ENCODE measurements around the gene RAB4B. TPM values are rescaled to one million over a fixed set of nuclear protein-coding genes. Genes with fewer than 3 reads are reported as not detected.

RAB4B gene
- total and polyA plus RNA-seq, 2 donors (not counting 1 experiment from before 2014, with no cell fraction given): 10.6 to 12.8 TPM

GRCh38 chr19:40800339-40800996 lies 22.4 kb downstream of the RAB4B start:
- Histone ChIP-seq H4K20me1 (ENCODE audit: control insufficient read depth, extremely low read depth, insufficient read depth, low read length) (peaks cover 4% of the 10 kb centered on the region), H3K27ac (ENCODE audit: insufficient read depth, low read length) (peak overlapping the region; percentile 67), H3K79me2 (ENCODE audit: control insufficient read depth, insufficient read depth, low read length) (peaks cover 60% of the 10 kb centered on the region), H3K4me2 (ENCODE audit: extremely low read depth, insufficient read depth, low read length) (peak overlapping the region; percentile 92), H3K27me3 (ENCODE audit: control insufficient read depth, insufficient read depth, low read length) (no peaks in the 10 kb centered on the region), H3K36me3 (ENCODE audit: control insufficient read depth, insufficient read depth, low read length) (peaks cover 22% of the 10 kb centered on the region), H3K9ac (ENCODE audit: insufficient read depth, low read length) (no peak overlapping the region), H3K4me3 (replicated peaks in 1 of 4; ENCODE audit: control extremely low read depth in 1 of 4, insufficient read depth in 1 of 4, low read depth in 3 of 4, low read length in 4 of 4) (peak overlapping the region; percentile 71 to 83 (median 80)), H3K9me3 (ENCODE audit: control insufficient read depth, insufficient read depth, low read depth, low read length) (no peaks in the 10 kb centered on the region), H3K4me1 (ENCODE audit: control insufficient read depth, extremely low read depth, insufficient read depth, low read length) (peaks cover 41% of the 10 kb centered on the region), H2AFZ (ENCODE audit: low read length) (no peak overlapping the region)
- no peak for TF ChIP-seq EZH2 (IDR thresholded peaks at IDR 0.05; ENCODE audit: low read length, missing control alignments)
- TF ChIP-seq CTCF (conservative IDR thresholded peaks at IDR 0.05 in 1 of 2, IDR thresholded peaks at IDR 0.05 in 1 of 2; ENCODE audit: low read depth in 1 of 2, low read length in 2 of 2): no peak
- DNase-seq (ENCODE audit: low read depth in 2 of 2): no peak

GRCh38 chr19:40800997-40801377 lies 22.9 kb downstream of the RAB4B start:
- TF ChIP-seq CTCF (conservative IDR thresholded peaks at IDR 0.05 in 1 of 2, IDR thresholded peaks at IDR 0.05 in 1 of 2; ENCODE audit: low read depth in 1 of 2, low read length in 2 of 2): no peak
- TF ChIP-seq EZH2 (IDR thresholded peaks at IDR 0.05; ENCODE audit: low read length, missing control alignments): no peak
- peak overlapping the region; percentile 92 for H3K4me2 ChIP-seq (ENCODE audit: extremely low read depth, insufficient read depth, low read length)
- peaks cover 24% of the 10 kb centered on the region for H3K36me3 ChIP-seq (ENCODE audit: control insufficient read depth, insufficient read depth, low read length)
- peak overlapping the region; percentile 22 to 83 (median 80) for H3K4me3 ChIP-seq (replicated peaks in 1 of 4; ENCODE audit: control extremely low read depth in 1 of 4, insufficient read depth in 1 of 4, low read depth in 3 of 4, low read length in 4 of 4)
- no peaks in the 10 kb centered on the region for H3K27me3 ChIP-seq (ENCODE audit: control insufficient read depth, insufficient read depth, low read length)
- no peak overlapping the region for H3K27ac ChIP-seq (ENCODE audit: insufficient read depth, low read length)
- H3K9me3 ChIP-seq (ENCODE audit: control insufficient read depth, insufficient read depth, low read depth, low read length): no peaks in the 10 kb centered on the region
- DNase-seq (ENCODE audit: low read depth in 2 of 2): no peak
- H4K20me1 ChIP-seq (ENCODE audit: control insufficient read depth, extremely low read depth, insufficient read depth, low read length): peaks cover 4% of the 10 kb centered on the region
- H3K4me1 ChIP-seq (ENCODE audit: control insufficient read depth, extremely low read depth, insufficient read depth, low read length): peaks cover 45% of the 10 kb centered on the region
- no peak overlapping the region for H3K9ac ChIP-seq (ENCODE audit: insufficient read depth, low read length)
- H2AFZ ChIP-seq (ENCODE audit: low read length): no peak overlapping the region
- H3K79me2 ChIP-seq (ENCODE audit: control insufficient read depth, insufficient read depth, low read length): peaks cover 65% of the 10 kb centered on the region

GRCh38 chr19:40801426-40802299 lies 23.6 kb downstream of the RAB4B start:
- Histone ChIP-seq H3K4me1 (ENCODE audit: control insufficient read depth, extremely low read depth, insufficient read depth, low read length) (peaks cover 51% of the 10 kb centered on the region), H3K79me2 (ENCODE audit: control insufficient read depth, insufficient read depth, low read length) (peaks cover 72% of the 10 kb centered on the region), H3K27me3 (ENCODE audit: control insufficient read depth, insufficient read depth, low read length) (no peaks in the 10 kb centered on the region), H2AFZ (ENCODE audit: low read length) (no peak overlapping the region), H4K20me1 (ENCODE audit: control insufficient read depth, extremely low read depth, insufficient read depth, low read length) (peaks cover 4% of the 10 kb centered on the region), H3K4me2 (ENCODE audit: extremely low read depth, insufficient read depth, low read length) (peak overlapping the region; percentile 92), H3K9ac (ENCODE audit: insufficient read depth, low read length) (no peak overlapping the region), H3K4me3 (replicated peaks in 1 of 4; ENCODE audit: control extremely low read depth in 1 of 4, insufficient read depth in 1 of 4, low read depth in 3 of 4, low read length in 4 of 4) (peak overlapping the region; percentile 24 to 83 (median 64)), H3K36me3 (ENCODE audit: control insufficient read depth, insufficient read depth, low read length) (peaks cover 24% of the 10 kb centered on the region), H3K9me3 (ENCODE audit: control insufficient read depth, insufficient read depth, low read depth, low read length) (no peaks in the 10 kb centered on the region), H3K27ac (ENCODE audit: insufficient read depth, low read length) (peak overlapping the region; percentile 0)
- no peak for DNase-seq (ENCODE audit: low read depth in 2 of 2)
- TF ChIP-seq CTCF (conservative IDR thresholded peaks at IDR 0.05 in 1 of 2, IDR thresholded peaks at IDR 0.05 in 1 of 2; ENCODE audit: low read depth in 1 of 2, low read length in 2 of 2): no peak
- TF ChIP-seq EZH2 (IDR thresholded peaks at IDR 0.05; ENCODE audit: low read length, missing control alignments): no peak
